HCT116 (cell line): Measurements from ENCODE around the gene PCED1A. TPM values are rescaled to one million over a fixed set of nuclear protein-coding genes. Genes with fewer than 3 reads are reported as not detected.
A peak's percentile ranks its signal among the peaks of the same experiment; 100 is the strongest.

Experiments
- ATAC-seq: fragments of 200-7000 bp; cut with Tn5 transposase; 2 replicates; pipeline ENCODE4 v1.9.1; 2020; ENCODE audit warnings: mild to moderate bottlenecking, moderate library complexity
- BruUV-seq: library from RNA; stranded (reverse); fragments of 400-500 nt; replicated peaks from 2 replicates; lab custom pipeline; 2021; lab: Mats Ljungman, UMichigan
- CTCF ChIA-PET: fragments of 300-600 bp; sonication (Branson Sonifier 250); formaldehyde crosslinking; loops from one replicate; lab custom pipeline; 2021; ENCODE audit warnings: antibody characterized with exemption; lab: Charles Lee
- POLR2A ChIA-PET: fragments of 300-600, 350-600 bp; sonication (Branson Sonifier 250); formaldehyde crosslinking; loops from one replicate; lab custom pipeline; 2021; ENCODE audit warnings: antibody characterized with exemption; lab: Charles Lee
- RAD21 ChIA-PET, 2 experiments: fragments of 300-600 bp; sonication (Branson Sonifier 250); formaldehyde crosslinking; loops; one replicate each; lab custom pipeline; 2023; ENCODE audit warnings: low total read pairs in 2 of 2; ENCODE audit not compliant: uncharacterized antibody in 2 of 2, unreplicated experiment in 2 of 2, low non-redundant PET in 1 of 2; lab: Charles Lee
- DNase-seq: peaks from one replicate; pipeline ENCODE4 v3.0.0-alpha.2; 2010; ENCODE audit warnings: low read depth, low spot score
- H2AFZ ChIP-seq: fragments of 200-600 bp; shearing (Covaris generic), sonication (generic); 2 replicates; pipeline ENCODE4 v1.6.1; 2017; ENCODE audit warnings: low read depth, mixed run types, mixed read lengths, antibody characterized with exemption, low read length; ENCODE audit not compliant: poor library complexity, severe bottlenecking
- H3K27ac ChIP-seq: 2 replicates; pipeline ENCODE4 v1.5.1; 2012; ENCODE audit warnings: low read depth, low read length
- H3K27me3 ChIP-seq: fragments of 200-600 bp; sonication (generic); 2 replicates; pipeline ENCODE4 v1.6.1; 2016; ENCODE audit warnings: mixed run types, low read length, mixed read lengths; ENCODE audit not compliant: insufficient read depth
- H3K36me3 ChIP-seq, 2 experiments: fragments of 200-500 bp in 1 of 2; fragments of 200-600 bp in 1 of 2; sonication (Bioruptor generic) in 1 of 2; sonication (generic) in 1 of 2; 2 replicates each; pipeline versions ENCODE4 v1.5.1 to v1.6.1; 2014 to 2016; ENCODE audit warnings: low read length in 2 of 2, inconsistent platforms in 1 of 2, mixed read lengths in 1 of 2, mixed run types in 1 of 2; ENCODE audit not compliant: insufficient read depth in 2 of 2, control insufficient read depth in 1 of 2
- H3K4me1 ChIP-seq, 2 experiments: fragments of 200-600 bp in 1 of 2; sonication (generic) in 1 of 2; 2 replicates each; pipeline versions ENCODE4 v1.5.1 to v1.6.1; 2012 to 2017; ENCODE audit warnings: low read length in 2 of 2, inconsistent platforms in 1 of 2, mild to moderate bottlenecking in 1 of 2, mixed read lengths in 1 of 2, mixed run types in 1 of 2, moderate library complexity in 1 of 2; ENCODE audit not compliant: insufficient read depth in 2 of 2, control insufficient read depth in 1 of 2
- H3K4me2 ChIP-seq: fragments of 200-600 bp; sonication (generic); 2 replicates; pipeline ENCODE4 v1.6.1; 2017; ENCODE audit warnings: mixed run types, low read length, mixed read lengths
- H3K4me3 ChIP-seq, 2 experiments: fragments of 200-600 bp in 1 of 2; sonication (generic) in 1 of 2; replicated peaks in 1 of 2; 2 replicates each; pipeline ENCODE4 v1.5.1; 2011 to 2016; ENCODE audit warnings: low read length in 2 of 2, control low read depth in 1 of 2, low read depth in 1 of 2, mild to moderate bottlenecking in 1 of 2, mixed read lengths in 1 of 2, mixed run types in 1 of 2
- H3K79me2 ChIP-seq: fragments of 200-600 bp; sonication (generic); 2 replicates; pipeline ENCODE4 v1.6.1; 2017; ENCODE audit warnings: mild to moderate bottlenecking, mixed run types, low read length, moderate library complexity, mixed read lengths; ENCODE audit not compliant: insufficient read depth
- H3K9ac ChIP-seq: fragments of 200-600 bp; sonication (generic); 2 replicates; pipeline ENCODE4 v1.6.1; 2016; ENCODE audit warnings: low read length, mixed read lengths
- H3K9me2 ChIP-seq: fragments of 200-600 bp; sonication (generic), shearing (Covaris generic); 2 replicates; pipeline ENCODE4 v1.6.1; 2017; ENCODE audit warnings: mixed run types, mild to moderate bottlenecking, moderate library complexity; ENCODE audit not compliant: insufficient read depth
- H3K9me3 ChIP-seq, 2 experiments: fragments of 200-500 bp in 1 of 2; fragments of 200-600 bp in 1 of 2; sonication (Bioruptor generic) in 1 of 2; sonication (generic) in 1 of 2; 2 replicates each; pipeline ENCODE4 v1.6.1; 2014 to 2017; ENCODE audit warnings: low read length in 2 of 2, mixed read lengths in 2 of 2, inconsistent platforms in 1 of 2, low read depth in 1 of 2, mild to moderate bottlenecking in 1 of 2, mixed run types in 1 of 2, moderate library complexity in 1 of 2; ENCODE audit not compliant: control insufficient read depth in 1 of 2, insufficient read depth in 1 of 2
- H4K20me1 ChIP-seq: fragments of 200-600 bp; sonication (generic), shearing (Covaris generic); 2 replicates; pipeline ENCODE4 v1.6.1; 2017; ENCODE audit warnings: mixed run types, mild to moderate bottlenecking, moderate library complexity; ENCODE audit not compliant: insufficient read depth
- ATF3 ChIP-seq: IDR thresholded peaks from 2 replicates; pipeline ENCODE4 v1.6.1; 2012
- CBX3 ChIP-seq: IDR thresholded peaks from 2 replicates; pipeline ENCODE4 v1.6.1; 2012; ENCODE audit warnings: low read depth
- CEBPB ChIP-seq: IDR thresholded peaks from 2 replicates; pipeline ENCODE4 v1.6.1; 2012; ENCODE audit warnings: low read depth
- CTCF ChIP-seq, 3 experiments: fragments of 200-600 bp in 1 of 3; sonication (generic) in 1 of 3; IDR thresholded peaks in 2 of 3; conservative IDR thresholded peaks in 1 of 3; 2 replicates each; pipeline ENCODE4 v1.5.1; 2012 to 2017; ENCODE audit warnings: low read depth in 2 of 3, low read length in 2 of 3, antibody characterized with exemption in 1 of 3, borderline replicate concordance in 1 of 3, control low read depth in 1 of 3, mild to moderate bottlenecking in 1 of 3, mixed read lengths in 1 of 3, mixed run types in 1 of 3, moderate library complexity in 1 of 3; ENCODE audit not compliant: insufficient read depth in 1 of 3
- EGR1 ChIP-seq: IDR thresholded peaks from 2 replicates; pipeline ENCODE4 v1.6.1; 2012; ENCODE audit warnings: low read depth
- EZH2phosphoT487 ChIP-seq: fragments of 200-600 bp; IDR thresholded peaks from 2 replicates; pipeline ENCODE4 v1.6.1; 2018; ENCODE audit warnings: antibody characterized with exemption, borderline replicate concordance
- FOSL1 ChIP-seq: IDR thresholded peaks from 2 replicates; pipeline ENCODE4 v1.6.1; 2012; ENCODE audit warnings: low read depth
- MAX ChIP-seq: IDR thresholded peaks from 2 replicates; pipeline ENCODE4 v1.6.1; 2012
- POLR2A ChIP-seq: IDR thresholded peaks from 2 replicates; pipeline ENCODE4 v1.7.0; 2011; ENCODE audit warnings: borderline replicate concordance; ENCODE audit not compliant: insufficient read depth, insufficient read length; ENCODE audit errors: extremely low read depth
- POLR2AphosphoS5 ChIP-seq: IDR thresholded peaks from 2 replicates; pipeline ENCODE4 v1.6.1; 2011; ENCODE audit warnings: mild to moderate bottlenecking, low read depth, low read length, moderate library complexity
- RAD21 ChIP-seq: IDR thresholded peaks from 2 replicates; pipeline ENCODE4 v1.6.1; 2012; ENCODE audit warnings: low read depth, mild to moderate bottlenecking
- REST ChIP-seq: IDR thresholded peaks from 2 replicates; pipeline ENCODE4 v1.6.1; 2012; ENCODE audit warnings: low read depth
- SIN3A ChIP-seq: IDR thresholded peaks from 2 replicates; pipeline ENCODE4 v1.6.1; 2012; ENCODE audit warnings: low read depth
- SRF ChIP-seq: IDR thresholded peaks from 2 replicates; pipeline ENCODE4 v1.6.1; 2012; ENCODE audit warnings: low read depth
- YY1 ChIP-seq: IDR thresholded peaks from 2 replicates; pipeline ENCODE4 v1.6.1; 2011; ENCODE audit warnings: low read length, low read depth, moderate library complexity, mild to moderate bottlenecking; ENCODE audit not compliant: insufficient replicate concordance; ENCODE audit errors: extremely low read depth
- ZBTB33 ChIP-seq: IDR thresholded peaks from 2 replicates; pipeline ENCODE4 v1.6.1; 2011; ENCODE audit warnings: mild to moderate bottlenecking, low read length, moderate library complexity; ENCODE audit not compliant: insufficient replicate concordance; ENCODE audit errors: extremely low read depth
- ZFX ChIP-seq: fragments of 450-650 bp; IDR thresholded peaks from 2 replicates; pipeline ENCODE4 v1.6.1; 2017
- intact Hi-C: fragments of 100-400 bp; cut with micrococcal nuclease; formaldehyde crosslinking; loops from 2 replicates; pipeline ENCODE4 v1.10.0; 2022
- total RNA-seq: library from RNA; stranded (reverse); gene quantifications from one replicate; pipeline ENCODE4 v1.2.1, GENCODE V29; 2021; ENCODE audit not compliant: unreplicated experiment

The PCED1A gene
- total RNA-seq, 1 experiment from 2014 or later, result 31.8 TPM

- intact Hi-C loops, result no loop called here
- BruUV-seq, result no TSS peak
- H3K4me1 ChIP-seq, result peaks cover 3 to 5% of the 10 kb centered on the region in 2 experiments; a peak in 2 of 4 replicates
- ChIA-PET POLR2A (no interaction called here), CTCF (no interaction called here), RAD21 (no interaction called here)
- ATAC-seq, result no peak
- no peaks in the 10 kb centered on the region for H3K9me2 ChIP-seq
- no peak for DNase-seq
- H3K4me2 ChIP-seq, result peak overlapping the region; percentile 27; the same call in 1 of the 2 replicates
- H3K9me3 ChIP-seq, result no peaks in the 10 kb centered on the region
- no peak overlapping the region for H3K27ac ChIP-seq
- H2AFZ ChIP-seq, result no peak overlapping the region
- no peaks in the 10 kb centered on the region for H3K36me3 ChIP-seq
- peaks cover 4% of the 10 kb centered on the region; the same call in 1 of the 2 replicates for H3K27me3 ChIP-seq
- no peak overlapping the region for H3K4me3 ChIP-seq
- no peak overlapping the region for H3K9ac ChIP-seq
- H4K20me1 ChIP-seq, result no peaks in the 10 kb centered on the region
- no peaks in the 10 kb centered on the region for H3K79me2 ChIP-seq
- TF ChIP-seq CEBPB (no peak), ZFX (no peak), ZBTB33 (no peak), REST (no peak), POLR2A (no peak), SRF (no peak), EZH2phosphoT487 (no peak), CBX3 (no peak), EGR1 (no peak), RAD21 (no peak), POLR2AphosphoS5 (no peak), YY1 (no peak), CTCF (IDR thresholded peaks at IDR 0.05 in 2 of 3, conservative IDR thresholded peaks at IDR 0.05 in 1 of 3; ENCODE audit: borderline replicate concordance in 1 of 3, insufficient read depth in 1 of 3, low read depth in 2 of 3, low read length in 2 of 3) (no peak), MAX (no peak), SIN3A (no peak), FOSL1 (no peak), ATF3 (no peak)
Observed at GRCh38 chr20:2805689-2806350, 34.6 kb downstream of the PCED1A start.
